HepG2 (cell line): Measurements from ENCODE around the gene CPLANE1. TPM values are rescaled to one million over a fixed set of nuclear protein-coding genes. Genes with fewer than 3 reads are reported as not detected.

Experiments used
- AHR ChIP-seq: IDR thresholded peaks from 2 replicates; pipeline ENCODE4 v1.6.1; 2018; ENCODE audit warnings: missing genetic modification reagents, missing compliant biosample characterization
- ARID2 ChIP-seq: sonication (generic); formaldehyde crosslinking; IDR thresholded peaks from 2 replicates; pipeline ENCODE4 v1.8.1; 2022; ENCODE audit warnings: mild to moderate bottlenecking, missing genetic modification reagents, borderline replicate concordance
- ASH2L ChIP-seq: fragments of 300-600, 200-600 bp; sonication (generic); IDR thresholded peaks from 2 replicates; pipeline ENCODE4 v1.7.0; 2017; ENCODE audit warnings: low read depth, mild to moderate bottlenecking, moderate library complexity, mixed read lengths, low read length; ENCODE audit not compliant: insufficient read length
- KAT8 ChIP-seq: IDR thresholded peaks from 2 replicates; pipeline ENCODE4 v1.6.1; 2016; ENCODE audit warnings: missing genetic modification reagents, missing compliant biosample characterization
- KIAA2018 ChIP-seq: sonication (generic); formaldehyde crosslinking; IDR thresholded peaks from 2 replicates; pipeline ENCODE4 v1.5.0; 2020; ENCODE audit warnings: mild to moderate bottlenecking, missing genetic modification reagents, borderline replicate concordance
- PRMT3 ChIP-seq: sonication (generic); formaldehyde crosslinking; IDR thresholded peaks from 2 replicates; pipeline ENCODE4 v1.8.1; 2022; ENCODE audit warnings: low read depth, mild to moderate bottlenecking, moderate library complexity, missing genetic modification reagents, borderline replicate concordance
- REL ChIP-seq: sonication (generic); formaldehyde crosslinking; conservative IDR thresholded peaks from 2 replicates; pipeline ENCODE4 v1.8.0; 2022; ENCODE audit warnings: mild to moderate bottlenecking, missing genetic modification reagents, moderate library complexity
- SKI ChIP-seq: fragments of 450-650 bp; IDR thresholded peaks from one replicate; pipeline ENCODE4 v1.6.1; 2018; ENCODE audit warnings: mild to moderate bottlenecking; ENCODE audit not compliant: partially characterized antibody
- STAG1 ChIP-seq: sonication (generic); formaldehyde crosslinking; IDR thresholded peaks from 2 replicates; pipeline ENCODE4 v1.4.0; 2020; ENCODE audit warnings: missing genetic modification reagents
- ZNF451 ChIP-seq: sonication (generic); formaldehyde crosslinking; IDR thresholded peaks from 2 replicates; pipeline ENCODE4 v1.5.0; 2020; ENCODE audit warnings: mild to moderate bottlenecking, missing genetic modification reagents
- ZNF503 ChIP-seq: sonication (generic); formaldehyde crosslinking; IDR thresholded peaks from 2 replicates; pipeline ENCODE4 v1.4.0; 2020; ENCODE audit warnings: missing genetic modification reagents
- ZNF512B ChIP-seq: sonication (generic); formaldehyde crosslinking; IDR thresholded peaks from 2 replicates; pipeline ENCODE4 v1.5.1; 2020; ENCODE audit warnings: missing genetic modification reagents, mild to moderate bottlenecking, borderline replicate concordance
- polyA plus RNA-seq, 8 experiments: library from polyadenylated mRNA; depleted of rRNA in 3 of 8; stranded (reverse) in 7 of 8; unstranded in 1 of 8; fragments of >200 nt; fragmentation: Illumina TruSeq in 4 of 8; extraction: Trizol in 4 of 8; gene quantifications; 2 replicates each; pipeline versions ENCODE4 v1.2.1 to v1.2.3, GENCODE V29; 2011 to 2016; ENCODE audit warnings: low read depth in 4 of 8, missing spikeins in 1 of 8, mixed read lengths in 1 of 8; ENCODE audit not compliant: insufficient read depth in 1 of 8
- total RNA-seq, 5 experiments: library from RNA; depleted of rRNA; stranded (reverse); fragments of >200 nt; fragmentation: Illumina TruSeq; extraction: Trizol; gene quantifications; 2 replicates each; pipeline ENCODE4 v1.2.3, GENCODE V29; 2016; ENCODE audit warnings: low read depth in 1 of 5

The CPLANE1 gene
- total and polyA plus RNA-seq, 2 of the 13 experiments (the other 11 are each of a cell fraction or from before 2014, with no cell fraction given): 6.3 to 9.9 TPM

- no peak for TF ChIP-seq KIAA2018 (CRISPR knock-in tag)
- TF ChIP-seq KAT8 (CRISPR knock-in tag): no peak; the same call in 1 of the 2 replicates
- peak; percentile 71; the same call in 1 of the 2 replicates for TF ChIP-seq ARID2 (CRISPR knock-in tag)
- TF ChIP-seq ASH2L: peak; percentile 69
- TF ChIP-seq SKI: no peak
- no peak for TF ChIP-seq AHR
- TF ChIP-seq REL (CRISPR knock-in tag): no peak
- 0 out of 2 replicates have a peak, but pooled peaks have one; percentile 13 for TF ChIP-seq ZNF512B (CRISPR knock-in tag)
- TF ChIP-seq ZNF451 (CRISPR knock-in tag): peak; percentile 74; the same call in 1 of the 2 replicates
- peak; percentile 55 for TF ChIP-seq ZNF503 (CRISPR knock-in tag)
- TF ChIP-seq PRMT3 (CRISPR knock-in tag): no peak
- TF ChIP-seq STAG1 (CRISPR knock-in tag): peak; percentile 15; the same call in 1 of the 2 replicates
These were observed at the start of gene CPLANE1 (continued) for GRCh38 chr5:37248970-37249814.
